ENCODE measurements around the gene CA5A.

Gene CA5A

GRCh38 chr16:87961623-87962022, 25.3 kb upstream of the CA5A start:
- no peak for DNase-seq

DNA sequence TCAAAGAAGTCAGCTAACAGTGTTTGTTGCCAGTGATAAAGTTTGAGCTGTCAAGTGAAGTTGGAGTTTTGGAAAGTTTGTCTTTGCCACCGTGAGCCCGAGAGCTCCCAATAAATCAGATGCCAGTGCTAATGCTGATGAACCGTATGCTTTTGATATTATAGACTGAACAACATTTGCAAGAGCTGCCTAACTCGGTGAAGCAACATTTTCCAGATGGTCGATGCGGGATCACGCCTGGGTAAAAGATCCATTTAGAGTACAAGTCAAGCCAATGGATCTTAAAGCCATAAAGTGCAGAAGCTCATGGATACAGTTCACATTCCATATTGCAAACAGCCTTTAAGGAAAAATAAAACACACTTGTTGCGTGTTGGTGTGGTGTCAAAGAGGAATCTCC, 24.5 kb upstream of the CA5A start:
- no peak for DNase-seq

- DNase-seq = no peak
Observed at GRCh38 chr16:87960296-87960695, 24.0 kb upstream of the CA5A start.

- DNase-seq = no peak
Observed at GRCh38 chr16:87959391-87959990, 23.2 kb upstream of the CA5A start.

GRCh38 chr16:87958632-87959031, 22.3 kb upstream of the CA5A start:
- no peak for DNase-seq

DNA sequence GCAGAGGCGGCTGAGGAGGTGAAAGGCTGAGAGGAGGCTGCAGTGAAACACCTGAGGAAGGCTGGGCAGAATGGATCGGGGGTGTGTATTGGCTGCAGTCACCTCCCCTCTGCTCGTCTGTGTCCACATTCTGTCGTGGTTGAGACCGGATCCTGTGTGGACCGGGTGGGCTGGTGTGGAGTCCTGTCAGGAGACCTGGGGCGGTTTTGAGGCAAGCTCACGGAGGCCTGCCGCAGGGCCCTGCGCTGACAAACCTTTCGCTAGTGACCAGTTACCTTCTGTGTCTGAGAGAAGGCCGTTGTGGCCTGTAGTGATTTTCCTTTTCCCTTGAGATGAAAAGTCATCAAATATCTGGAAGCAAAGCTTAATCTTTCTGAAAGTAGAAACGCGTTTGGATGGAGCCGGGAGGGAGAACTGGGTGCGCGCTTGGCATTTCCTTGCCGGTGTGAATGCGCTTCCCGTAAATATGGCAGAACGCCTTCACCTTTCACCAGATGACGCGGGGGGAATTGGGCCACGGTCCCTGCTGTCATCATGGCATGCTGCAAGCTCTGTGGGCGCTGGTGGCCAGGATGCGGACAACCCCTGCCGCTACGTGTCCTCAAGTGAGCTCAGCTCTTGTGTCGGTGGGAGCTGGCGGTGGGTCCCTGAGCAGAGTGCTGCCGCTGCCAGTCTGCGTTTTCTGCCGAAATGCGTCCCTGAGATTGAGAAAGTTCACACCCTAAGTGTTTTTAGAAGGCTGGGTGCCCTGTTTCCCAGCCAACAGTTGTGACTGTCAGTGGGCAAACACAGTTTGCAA, 21.2 kb upstream of the CA5A start:
- no peak for DNase-seq

GRCh38 chr16:87956365-87957231, 20.3 kb upstream of the CA5A start:
- DNase-seq = no peak

DNA sequence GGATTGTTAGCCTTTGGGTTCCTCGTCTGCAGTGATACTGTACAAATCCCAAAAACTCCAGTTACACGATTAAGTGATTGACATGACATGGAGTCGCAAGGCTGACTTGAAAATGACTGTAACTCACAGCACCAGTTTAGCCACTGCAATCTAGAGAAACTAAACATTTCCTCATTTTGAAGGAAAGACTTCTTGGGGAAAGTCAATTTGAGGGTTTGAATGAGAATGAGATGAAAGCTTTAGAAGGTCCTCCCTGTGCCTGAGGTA, 19.7 kb upstream of the CA5A start:
- DNase-seq = no peak

DNA sequence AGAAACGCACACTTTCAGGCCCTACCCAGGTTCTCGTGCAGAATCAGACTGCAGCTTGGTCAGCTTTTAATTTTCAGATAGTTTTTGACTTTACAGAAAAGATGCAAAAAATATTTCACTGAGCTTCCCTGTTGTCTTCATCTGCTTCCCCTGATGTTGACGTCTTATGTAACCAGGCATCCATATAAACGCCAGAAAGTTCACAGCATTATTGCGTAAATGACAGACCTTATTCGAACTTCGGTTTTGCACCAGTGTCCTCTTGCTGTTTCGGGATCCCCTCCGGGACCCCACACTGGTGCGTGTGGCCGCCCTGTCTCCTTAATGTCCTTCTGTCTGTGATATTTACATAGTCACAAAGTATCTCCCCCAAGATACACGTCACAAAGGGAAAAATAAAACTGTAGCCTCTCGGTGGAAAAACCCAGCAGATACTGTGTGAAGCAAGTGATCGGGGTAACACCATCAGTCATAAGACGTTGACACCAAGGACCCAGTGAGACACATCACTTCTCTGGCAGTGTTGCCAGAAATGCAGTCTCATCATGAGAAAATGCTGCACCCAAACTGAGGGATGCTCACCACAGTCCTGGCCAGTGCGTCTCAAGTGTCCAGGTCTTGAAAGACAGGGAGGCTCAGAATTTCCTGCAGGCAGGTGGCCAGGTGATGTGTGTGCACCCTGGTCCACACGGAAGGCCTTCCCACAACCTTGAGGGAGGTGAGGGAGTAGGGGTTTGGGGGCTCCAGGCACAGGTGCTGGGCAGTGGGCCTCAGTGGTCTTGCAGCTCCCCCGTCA, 19.2 kb upstream of the CA5A start:
- no peak for DNase-seq

- no peak for DNase-seq
Observed at GRCh38 chr16:87954826-87955225, 18.5 kb upstream of the CA5A start.

- no peak for DNase-seq
Observed at GRCh38 chr16:87954361-87954760, 18.0 kb upstream of the CA5A start.

DNA sequence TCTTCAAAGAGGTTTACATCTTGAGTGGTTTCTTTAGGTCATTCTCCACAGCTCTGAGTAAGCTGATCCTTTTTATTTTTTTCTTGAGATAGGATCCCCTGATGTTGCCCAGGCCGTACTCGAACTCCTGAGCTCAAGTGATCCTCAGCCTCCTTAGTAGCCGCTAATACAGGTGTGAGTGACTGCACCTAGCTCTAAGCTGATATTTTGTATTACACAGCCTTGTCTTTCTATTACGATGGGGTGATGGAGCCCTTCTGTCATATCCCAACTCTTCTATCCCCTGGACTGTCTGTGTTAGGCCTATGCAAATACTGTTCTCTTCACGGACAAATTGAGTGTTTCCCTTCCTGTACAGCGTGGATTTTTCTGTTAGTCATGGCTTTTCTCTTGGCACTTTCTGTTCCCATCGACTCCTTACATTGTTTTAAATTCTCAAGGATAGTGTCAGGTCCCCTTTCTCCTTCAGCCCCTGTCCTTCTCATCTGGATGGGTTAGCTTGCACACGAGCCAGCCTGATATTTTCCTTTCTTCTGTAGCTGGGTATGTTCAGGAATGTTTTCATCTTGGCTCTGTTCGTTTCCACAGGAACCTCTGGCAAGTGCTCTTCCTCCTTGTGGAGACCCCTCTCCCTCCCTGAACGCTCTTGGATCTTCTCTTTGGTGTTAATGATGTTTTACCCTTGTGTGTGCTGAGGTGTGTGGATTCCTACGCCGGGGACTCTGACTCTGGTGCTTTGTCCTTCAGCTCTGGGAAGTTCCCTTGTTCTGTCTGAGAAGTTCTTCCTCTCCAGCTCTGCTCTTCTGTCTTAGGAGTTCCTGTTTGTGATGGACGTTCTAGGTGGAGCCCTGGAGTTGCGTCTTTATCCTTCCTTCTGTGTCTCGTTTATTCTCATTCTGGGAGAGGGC, 17.2 kb upstream of the CA5A start:
- DNase-seq = no peak

DNA sequence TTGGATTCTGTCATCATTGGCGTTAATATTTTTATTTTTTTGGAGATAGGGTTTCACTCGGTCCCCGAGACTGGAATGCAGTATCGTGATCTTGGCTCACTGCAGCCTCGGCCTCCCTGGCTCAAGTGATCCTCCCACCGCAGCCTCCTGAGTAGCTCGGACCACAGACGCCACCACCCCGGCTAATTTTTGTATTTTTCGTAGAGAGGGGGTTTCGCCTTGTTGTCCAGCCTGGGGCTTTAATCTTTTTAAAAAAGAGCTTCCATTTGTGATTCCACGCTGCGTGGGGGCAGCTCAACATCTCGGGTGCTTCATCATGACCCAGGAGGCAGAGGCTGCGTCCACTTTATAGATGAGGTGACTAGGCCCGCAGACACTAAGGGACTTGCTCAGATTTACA, 16.4 kb upstream of the CA5A start:
- no peak for DNase-seq

DNA sequence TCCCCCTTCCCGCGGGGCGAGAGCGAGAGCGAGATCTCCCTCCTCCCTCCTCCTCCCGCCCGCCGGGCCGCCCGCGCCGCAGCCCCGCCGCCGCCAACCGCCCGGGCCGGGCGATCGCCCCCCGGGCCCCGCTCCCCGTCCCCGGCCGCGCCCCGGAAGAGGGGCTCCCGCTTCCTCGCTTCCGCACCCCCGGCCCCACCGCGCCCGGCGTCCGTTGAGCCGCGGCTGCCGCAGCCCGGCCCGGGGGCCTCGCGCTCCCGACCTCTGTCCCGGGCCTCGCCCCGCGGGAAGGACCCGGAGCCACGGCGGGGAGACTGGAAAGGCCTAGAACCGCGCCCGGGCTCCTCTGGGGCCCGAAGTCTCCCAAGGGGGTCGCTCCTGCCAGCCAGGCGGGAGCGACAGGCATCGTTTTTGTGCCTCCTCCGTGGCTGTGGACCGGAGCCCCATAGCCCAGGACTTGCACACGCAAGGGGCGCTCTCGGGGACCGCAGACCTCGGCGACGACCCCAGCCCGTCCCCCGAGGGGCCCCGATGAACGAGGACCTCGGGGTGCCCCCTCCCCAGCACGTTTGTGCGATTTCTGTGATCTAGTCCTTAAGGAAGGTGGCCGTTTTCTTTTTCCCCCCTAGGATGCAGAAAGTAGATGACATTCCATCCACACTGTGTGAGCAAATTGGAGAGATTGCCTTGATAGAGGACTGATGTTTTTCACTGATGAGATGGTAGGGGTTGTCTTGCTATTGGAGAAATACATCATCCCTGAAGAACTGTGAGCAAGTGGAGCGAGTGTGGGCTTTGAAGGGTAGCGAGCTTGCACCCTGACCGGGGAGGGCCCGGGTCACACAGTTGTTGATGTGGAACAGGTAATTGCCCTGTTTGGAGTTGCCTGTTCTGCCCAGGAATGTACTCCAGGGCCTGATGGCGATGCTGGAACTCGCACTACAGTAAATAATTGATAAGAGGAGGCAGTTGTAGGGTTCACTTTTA, 15.5 kb upstream of the CA5A start:
- DNase-seq = peak in 1 of 2 experiments; percentile 3

DNA sequence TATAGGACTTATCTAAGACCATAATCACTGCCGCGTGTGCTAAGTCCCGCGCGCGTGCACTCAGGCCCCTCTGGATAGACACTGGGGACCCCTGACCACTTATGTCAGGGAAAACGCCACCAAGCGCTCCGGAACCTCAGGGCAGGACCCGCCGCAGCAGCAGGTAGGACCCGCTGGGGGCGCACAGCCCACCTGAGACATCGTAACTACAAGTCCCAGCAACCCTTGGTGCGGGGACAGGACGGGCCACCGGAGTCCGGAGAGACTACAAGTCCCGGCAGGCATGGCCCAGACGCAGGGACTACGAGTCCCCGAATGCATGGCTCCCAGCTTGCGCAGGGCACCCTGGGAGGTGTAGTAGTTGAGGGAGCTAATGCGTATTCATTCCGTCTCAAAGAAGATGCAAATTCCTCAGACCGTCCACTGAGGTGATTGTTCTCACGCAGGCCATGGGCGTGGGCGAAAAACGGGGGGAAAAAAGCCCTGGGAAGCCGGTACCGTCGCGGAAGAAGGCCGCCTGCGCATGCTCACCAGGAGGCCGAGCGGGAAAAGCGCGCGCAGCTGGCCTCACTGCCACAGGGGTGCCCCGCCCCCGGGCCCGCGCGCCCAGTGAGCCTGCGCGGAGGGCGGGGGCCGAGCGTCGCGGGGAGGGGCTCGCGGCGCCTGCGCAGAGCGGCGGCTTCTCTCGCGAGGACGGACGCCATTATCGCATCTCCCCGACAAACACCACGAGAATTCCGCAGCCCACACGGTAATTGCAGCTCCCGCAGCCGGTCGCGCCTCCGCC, 14.6 kb upstream of the CA5A start, which contains the start of gene BANP:
BANP (plus strand) TSS at position 670 of the 787 bp plus-strand sequence. CDS start 23,682 bp downstream, outside the sequence.
- peak; percentile 93 to 95 for DNase-seq

DNA sequence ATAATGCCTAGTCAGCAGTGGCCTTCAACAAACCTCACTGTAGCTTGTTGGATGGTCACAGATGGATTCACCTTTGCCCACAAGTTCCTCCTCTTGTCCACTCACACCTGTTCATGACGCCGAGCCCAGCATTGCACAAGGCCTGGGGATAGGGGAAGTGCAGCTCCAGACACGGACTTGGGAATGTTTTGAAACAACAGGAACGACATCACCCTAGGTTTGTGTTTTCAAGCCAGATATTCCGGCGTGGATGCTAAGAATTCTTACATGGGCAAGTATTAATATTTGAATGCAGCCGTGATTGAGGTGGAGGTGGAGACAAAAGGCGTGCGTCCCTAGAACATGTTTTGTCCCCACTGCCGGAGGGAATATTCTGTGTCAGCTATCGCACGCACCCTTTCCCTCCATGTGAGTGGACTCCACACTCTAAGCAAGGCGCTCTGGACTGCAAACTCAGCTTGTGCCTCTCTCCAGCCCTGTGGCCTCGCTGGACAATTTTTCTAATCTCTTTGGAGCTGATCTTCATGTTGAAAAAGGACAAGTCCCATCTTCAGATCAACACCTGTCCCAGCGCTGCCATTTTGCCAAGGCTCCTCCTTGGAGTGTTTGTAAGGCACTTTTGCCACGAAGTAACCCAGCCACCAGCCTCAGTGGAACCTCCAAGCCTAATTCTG, 12.9 kb upstream of the CA5A start:
- DNase-seq = no peak

GRCh38 chr16:87948735-87949070, 12.4 kb upstream of the CA5A start:
- no peak for DNase-seq

GRCh38 chr16:87948119-87948545, 11.8 kb upstream of the CA5A start:
- DNase-seq = no peak

Data from NCI-H1930 (cell line).